KG1 (cell line): ENCODE results near the gene CRMP1.

Experiments
- DNase-seq: peaks from one replicate; lab custom pipeline; 2025; lab: John Stamatoyannopoulos, UW

Gene CRMP1

GRCh38 chr4:5888222-5889001 is 4.5 kb downstream of the CRMP1 start:
- DNase-seq: no peak

GRCh38 chr4:5887361-5888221 is 5.3 kb downstream of the CRMP1 start:
- DNase-seq: no peak

- no peak for DNase-seq
These were observed 5.9 kb downstream of the CRMP1 start for GRCh38 chr4:5887011-5887360.

- no peak for DNase-seq
These were observed 7.2 kb downstream of the CRMP1 start for GRCh38 chr4:5885733-5886132.

GRCh38 chr4:5884796-5885195 is 8.1 kb downstream of the CRMP1 start:
- DNase-seq: no peak

GRCh38 chr4:5883916-5884315 is 9.0 kb downstream of the CRMP1 start:
- DNase-seq: no peak

GRCh38 chr4:5882947-5883346 is 9.9 kb downstream of the CRMP1 start:
- no peak for DNase-seq

GRCh38 chr4:5881340-5881739 is 11.5 kb downstream of the CRMP1 start:
- DNase-seq: no peak

- no peak for DNase-seq
These were observed 14.5 kb downstream of the CRMP1 start for GRCh38 chr4:5878359-5878758.

- DNase-seq: no peak
These were observed 15.5 kb downstream of the CRMP1 start for GRCh38 chr4:5877392-5877791.

GRCh38 chr4:5874811-5875449 is 18.0 kb downstream of the CRMP1 start:
- no peak for DNase-seq

GRCh38 chr4:5870701-5871100 is 22.2 kb downstream of the CRMP1 start:
- no peak for DNase-seq

GRCh38 chr4:5869966-5870619 is 22.8 kb downstream of the CRMP1 start:
- no peak for DNase-seq

GRCh38 chr4:5867866-5868265 is 25.0 kb downstream of the CRMP1 start:
- no peak for DNase-seq

GRCh38 chr4:5866841-5867813 is 25.8 kb downstream of the CRMP1 start:
- DNase-seq: no peak

GRCh38 chr4:5865896-5866599 is 26.8 kb downstream of the CRMP1 start:
- no peak for DNase-seq

- DNase-seq: peak; percentile 4
These were observed 29.3 kb downstream of the CRMP1 start for GRCh38 chr4:5863461-5864113.

- DNase-seq: no peak
These were observed 34.7 kb downstream of the CRMP1 start for GRCh38 chr4:5858020-5858769.

- DNase-seq: no peak
These were observed 35.7 kb downstream of the CRMP1 start for GRCh38 chr4:5857199-5857598.
